HepG2 (cell line): ENCODE data around the gene SLC25A45.

Source experiments
- ADNP ChIP-seq: sonication (generic); formaldehyde crosslinking; IDR thresholded peaks from 2 replicates; pipeline ENCODE4 v1.4.0; 2020; ENCODE audit warnings: missing genetic modification reagents
- CBX2 ChIP-seq, 2 experiments: fragments of 200-600 bp in 1 of 2; sonication (generic); formaldehyde crosslinking in 1 of 2; IDR thresholded peaks; 2 replicates each; pipeline versions ENCODE4 v1.7.0 to v1.8.1; 2018 to 2022; ENCODE audit warnings: low read depth in 2 of 2, low read length in 1 of 2, mild to moderate bottlenecking in 1 of 2, missing genetic modification reagents in 1 of 2
- HNF4G ChIP-seq, 2 experiments: sonication (generic) in 1 of 2; formaldehyde crosslinking in 1 of 2; IDR thresholded peaks; 2 replicates each; pipeline versions ENCODE4 v1.4.0 to v1.6.1; 2011 to 2020; ENCODE audit warnings: borderline replicate concordance in 2 of 2, low read depth in 2 of 2, mild to moderate bottlenecking in 2 of 2, low read length in 1 of 2, missing genetic modification reagents in 1 of 2, moderate library complexity in 1 of 2
- IKZF1 ChIP-seq: fragments of 450-650 bp; IDR thresholded peaks from 2 replicates; pipeline ENCODE4 v1.7.1; 2016
- POGK ChIP-seq: sonication (generic); formaldehyde crosslinking; conservative IDR thresholded peaks from 2 replicates; pipeline ENCODE4 v1.8.0; 2022; ENCODE audit warnings: mild to moderate bottlenecking, moderate library complexity, missing genetic modification reagents
- POLR2A ChIP-seq, 2 experiments: IDR thresholded peaks; 2 replicates each; pipeline ENCODE4 v1.6.1; 2011; ENCODE audit warnings: low read depth in 2 of 2, low read length in 2 of 2, mild to moderate bottlenecking in 1 of 2, moderate library complexity in 1 of 2; ENCODE audit not compliant: insufficient read depth in 1 of 2
- RAD21 ChIP-seq: fragments of 450-650 bp; formaldehyde crosslinking; IDR thresholded peaks from 2 replicates; pipeline ENCODE4 v1.5.0; 2020; ENCODE audit warnings: mild to moderate bottlenecking
- ZNF788 ChIP-seq: sonication (generic); formaldehyde crosslinking; IDR thresholded peaks from 2 replicates; pipeline ENCODE4 v1.5.0; 2020; ENCODE audit warnings: mild to moderate bottlenecking, missing genetic modification reagents, borderline replicate concordance
- ZSCAN31 ChIP-seq: sonication (generic); formaldehyde crosslinking; IDR thresholded peaks from 2 replicates; pipeline ENCODE4 v1.5.0; 2020; ENCODE audit warnings: low read depth, mild to moderate bottlenecking, missing genetic modification reagents
- TF ChIP-seq, protein P1 (sequence below): sonication (generic); formaldehyde crosslinking; IDR thresholded peaks from 2 replicates; pipeline ENCODE4 v1.5.0; 2020; ENCODE audit warnings: mild to moderate bottlenecking, missing genetic modification reagents, moderate library complexity

DNA sequence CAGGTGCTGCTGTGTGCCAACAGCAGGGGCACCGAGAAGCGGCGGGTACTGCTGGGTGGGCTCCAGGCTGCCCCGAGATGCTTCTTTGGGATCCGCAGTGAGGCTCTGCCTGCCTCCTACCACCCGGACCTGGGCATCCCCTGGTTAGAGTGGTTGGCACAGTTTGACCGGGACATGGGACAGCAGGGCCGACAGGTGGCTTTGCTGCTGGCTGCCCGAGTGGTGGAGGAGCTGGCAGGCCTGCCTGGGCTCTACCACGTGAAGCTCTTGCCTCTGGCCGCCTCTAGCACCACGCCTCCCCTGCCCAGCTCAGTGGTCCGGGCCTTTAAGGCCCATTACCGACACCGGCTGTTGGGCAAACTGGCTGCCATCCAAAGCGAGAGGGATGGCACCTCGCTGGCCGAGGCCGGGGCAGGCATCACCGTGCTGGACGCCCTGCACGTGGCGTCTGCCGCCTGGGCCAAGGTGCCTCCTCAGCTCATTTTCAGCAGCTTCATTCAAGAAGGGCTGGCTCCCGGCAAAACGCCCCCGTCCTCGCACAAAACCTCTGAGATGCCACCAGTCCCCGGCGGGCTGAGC is 26.0 kb downstream of the SLC25A45 start:
- TF ChIP-seq POLR2A (IDR thresholded peaks at IDR 0.05; ENCODE audit: insufficient read depth in 1 of 2, low read depth in 2 of 2, low read length in 2 of 2) (no peak), RAD21 (no peak), ADNP (CRISPR knock-in tag) (no peak), ZNF788 (no peak), CBX2 (IDR thresholded peaks at IDR 0.05; ENCODE audit: low read depth, low read length) (no peak), CBX2 (CRISPR knock-in tag; IDR thresholded peaks at IDR 0.05; ENCODE audit: low read depth) (no peak), IKZF1 (no peak), HNF4G (IDR thresholded peaks at IDR 0.05; ENCODE audit: borderline replicate concordance, low read depth, low read length) (no peak), HNF4G (CRISPR knock-in tag; IDR thresholded peaks at IDR 0.05; ENCODE audit: borderline replicate concordance, low read depth) (no peak), POGK (CRISPR knock-in tag) (no peak), ZSCAN31 (CRISPR knock-in tag) (no peak)
- TF ChIP-seq, protein P1, sequence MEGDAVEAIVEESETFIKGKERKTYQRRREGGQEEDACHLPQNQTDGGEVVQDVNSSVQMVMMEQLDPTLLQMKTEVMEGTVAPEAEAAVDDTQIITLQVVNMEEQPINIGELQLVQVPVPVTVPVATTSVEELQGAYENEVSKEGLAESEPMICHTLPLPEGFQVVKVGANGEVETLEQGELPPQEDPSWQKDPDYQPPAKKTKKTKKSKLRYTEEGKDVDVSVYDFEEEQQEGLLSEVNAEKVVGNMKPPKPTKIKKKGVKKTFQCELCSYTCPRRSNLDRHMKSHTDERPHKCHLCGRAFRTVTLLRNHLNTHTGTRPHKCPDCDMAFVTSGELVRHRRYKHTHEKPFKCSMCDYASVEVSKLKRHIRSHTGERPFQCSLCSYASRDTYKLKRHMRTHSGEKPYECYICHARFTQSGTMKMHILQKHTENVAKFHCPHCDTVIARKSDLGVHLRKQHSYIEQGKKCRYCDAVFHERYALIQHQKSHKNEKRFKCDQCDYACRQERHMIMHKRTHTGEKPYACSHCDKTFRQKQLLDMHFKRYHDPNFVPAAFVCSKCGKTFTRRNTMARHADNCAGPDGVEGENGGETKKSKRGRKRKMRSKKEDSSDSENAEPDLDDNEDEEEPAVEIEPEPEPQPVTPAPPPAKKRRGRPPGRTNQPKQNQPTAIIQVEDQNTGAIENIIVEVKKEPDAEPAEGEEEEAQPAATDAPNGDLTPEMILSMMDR: no peak
